Fibroblast of lung (primary cell): ENCODE results near the gene ALDH1A2. TPM values are rescaled to one million over a fixed set of nuclear protein-coding genes. Genes with fewer than 3 reads are reported as not detected.
"Not testable (repeated sequence)": the region's sequence is repeated elsewhere in the genome, so short reads cannot be mapped to it uniquely, and the experiment has no call there.

Source experiments
- DNase-seq, 2 donors: peaks; one replicate each; pipeline versions ENCODE4 v3.0.0 to v3.0.0-alpha.2; 2010; ENCODE audit warnings: low read depth in 2 of 2
- H2AFZ ChIP-seq: 2 replicates; pipeline ENCODE4 v1.5.1; 2012; ENCODE audit warnings: low read length, control low read depth, inconsistent platforms
- H3K27ac ChIP-seq: 2 replicates; pipeline ENCODE4 v1.5.1; 2011; ENCODE audit warnings: low read length, control low read depth; ENCODE audit not compliant: insufficient read depth
- H3K27me3 ChIP-seq: 2 replicates; pipeline ENCODE4 v1.5.1; 2011; ENCODE audit warnings: mild to moderate bottlenecking, low read length; ENCODE audit not compliant: control insufficient read depth, insufficient read depth
- H3K36me3 ChIP-seq: 2 replicates; pipeline ENCODE4 v1.5.1; 2011; ENCODE audit warnings: low read length; ENCODE audit not compliant: control insufficient read depth, insufficient read depth
- H3K4me1 ChIP-seq: 2 replicates; pipeline ENCODE4 v1.5.1; 2011; ENCODE audit warnings: low read length; ENCODE audit not compliant: control insufficient read depth, insufficient read depth; ENCODE audit errors: extremely low read depth
- H3K4me2 ChIP-seq: 2 replicates; pipeline ENCODE4 v1.5.1; 2011; ENCODE audit warnings: low read length, control low read depth; ENCODE audit not compliant: insufficient read depth; ENCODE audit errors: extremely low read depth
- H3K4me3 ChIP-seq, 4 experiments: fragments of 200-600 bp in 1 of 4; sonication (generic) in 1 of 4; replicated peaks in 1 of 4; 2 replicates each; pipeline ENCODE4 v1.5.1; 2011 to 2016; ENCODE audit warnings: low read length in 4 of 4, low read depth in 3 of 4, mild to moderate bottlenecking in 3 of 4, control low read depth in 2 of 4, inconsistent platforms in 1 of 4, mixed read lengths in 1 of 4; ENCODE audit not compliant: insufficient read depth in 1 of 4; ENCODE audit errors: control extremely low read depth in 1 of 4
- H3K79me2 ChIP-seq: 2 replicates; pipeline ENCODE4 v1.5.1; 2012; ENCODE audit warnings: mild to moderate bottlenecking, low read length, inconsistent platforms; ENCODE audit not compliant: control insufficient read depth, insufficient read depth
- H3K9ac ChIP-seq: 2 replicates; pipeline ENCODE4 v1.5.1; 2011; ENCODE audit warnings: mild to moderate bottlenecking, low read length, control low read depth; ENCODE audit not compliant: insufficient read depth
- H3K9me3 ChIP-seq: 2 replicates; pipeline ENCODE4 v1.5.1; 2012; ENCODE audit warnings: low read depth, low read length; ENCODE audit not compliant: control insufficient read depth, insufficient read depth
- H4K20me1 ChIP-seq: 2 replicates; pipeline ENCODE4 v1.5.1; 2011; ENCODE audit warnings: low read length; ENCODE audit not compliant: control insufficient read depth, insufficient read depth; ENCODE audit errors: extremely low read depth
- EZH2 ChIP-seq: IDR thresholded peaks from 2 replicates; pipeline ENCODE4 v1.5.1; 2012; ENCODE audit warnings: low read length, control low read depth, mild to moderate bottlenecking; ENCODE audit errors: missing control alignments
- polyA minus RNA-seq: library from RNA; depleted of rRNA, polyadenylated mRNA; stranded (reverse); fragments of >200 nt; gene quantifications from 2 replicates; pipeline ENCODE4 v1.2.3, GENCODE V29; 2011; ENCODE audit warnings: low replicate concordance
- polyA plus RNA-seq, 2 donors: library from polyadenylated mRNA; depleted of rRNA in 1 of 2; stranded (reverse) in 1 of 2; unstranded in 1 of 2; fragments of >200 nt; gene quantifications; 2 replicates each; pipeline ENCODE4 v1.2.1, GENCODE V29; 2011 to 2012; ENCODE audit warnings: missing spikeins in 1 of 2
- total RNA-seq: library from RNA; depleted of rRNA; stranded (reverse); fragments of >200 nt; gene quantifications from 2 replicates; pipeline ENCODE4 v1.2.1, GENCODE V29; 2014
- TF ChIP-seq, protein P1 (sequence below), 2 donors: IDR thresholded peaks in 1 of 2; conservative IDR thresholded peaks in 1 of 2; 1 replicate in 1 of 2; 2 replicates in 1 of 2; pipeline ENCODE4 v1.5.1; 2011 to 2012; ENCODE audit warnings: low read length in 2 of 2, control low read depth in 1 of 2, inconsistent platforms in 1 of 2, low read depth in 1 of 2, mild to moderate bottlenecking in 1 of 2

The ALDH1A2 gene
- 2.3 and 7.7 TPM in 2 replicates for total RNA-seq
- 1.1 and 1.8 TPM in 2 replicates for polyA plus RNA-seq
- 1.3 and 1.5 TPM in 2 replicates for polyA plus RNA-seq (2012)
- 1.3 TPM in 1 of 2 replicates, not detected in the other for polyA minus RNA-seq

DNA sequence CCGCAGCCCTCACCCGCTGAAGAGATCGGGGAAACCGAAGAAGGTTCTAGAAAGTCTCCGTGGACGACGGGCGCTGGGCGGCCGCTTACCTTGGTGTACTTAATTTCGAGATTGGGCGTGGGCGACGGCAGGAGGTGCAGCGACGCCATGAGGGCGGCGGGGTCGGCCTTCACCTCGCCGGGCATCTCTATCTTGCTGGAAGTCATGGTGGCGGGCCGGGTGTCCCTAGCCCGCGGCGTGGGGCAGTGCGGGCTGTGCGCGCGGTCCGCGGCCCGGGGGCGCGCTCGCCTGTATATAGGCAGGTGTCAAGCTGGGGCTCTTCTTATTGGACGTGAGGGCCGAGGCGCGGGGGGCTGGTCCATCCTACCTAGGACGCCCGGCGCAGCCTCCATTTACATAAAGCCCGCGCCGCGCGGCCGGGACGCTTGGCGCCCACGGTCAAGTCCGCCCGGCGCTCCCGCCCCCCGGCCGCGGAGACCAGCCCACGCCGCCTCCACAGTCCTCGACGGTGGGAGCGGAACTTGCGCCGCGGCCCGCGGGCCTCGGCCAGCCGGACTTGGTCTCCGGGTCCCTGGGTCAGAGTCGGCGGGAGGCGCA is at the start of gene ALDH1A2:
Gene ALDH1A2 (minus strand): TSS at position 267 of the 597 bp plus-strand sequence. CDS start 61 bp downstream, at position 206.
- no peaks in the 10 kb centered on the region for H3K9me3 ChIP-seq
- DNase-seq, result no peak
- TF ChIP-seq, protein P1, sequence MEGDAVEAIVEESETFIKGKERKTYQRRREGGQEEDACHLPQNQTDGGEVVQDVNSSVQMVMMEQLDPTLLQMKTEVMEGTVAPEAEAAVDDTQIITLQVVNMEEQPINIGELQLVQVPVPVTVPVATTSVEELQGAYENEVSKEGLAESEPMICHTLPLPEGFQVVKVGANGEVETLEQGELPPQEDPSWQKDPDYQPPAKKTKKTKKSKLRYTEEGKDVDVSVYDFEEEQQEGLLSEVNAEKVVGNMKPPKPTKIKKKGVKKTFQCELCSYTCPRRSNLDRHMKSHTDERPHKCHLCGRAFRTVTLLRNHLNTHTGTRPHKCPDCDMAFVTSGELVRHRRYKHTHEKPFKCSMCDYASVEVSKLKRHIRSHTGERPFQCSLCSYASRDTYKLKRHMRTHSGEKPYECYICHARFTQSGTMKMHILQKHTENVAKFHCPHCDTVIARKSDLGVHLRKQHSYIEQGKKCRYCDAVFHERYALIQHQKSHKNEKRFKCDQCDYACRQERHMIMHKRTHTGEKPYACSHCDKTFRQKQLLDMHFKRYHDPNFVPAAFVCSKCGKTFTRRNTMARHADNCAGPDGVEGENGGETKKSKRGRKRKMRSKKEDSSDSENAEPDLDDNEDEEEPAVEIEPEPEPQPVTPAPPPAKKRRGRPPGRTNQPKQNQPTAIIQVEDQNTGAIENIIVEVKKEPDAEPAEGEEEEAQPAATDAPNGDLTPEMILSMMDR (conservative IDR thresholded peaks at IDR 0.05 in 1 of 2, IDR thresholded peaks at IDR 0.05 in 1 of 2; ENCODE audit: low read depth in 1 of 2, low read length in 2 of 2), result no peak
- peak; percentile 13 for TF ChIP-seq EZH2
- no peaks in the 10 kb centered on the region for H3K4me1 ChIP-seq
- H4K20me1 ChIP-seq, result no peaks in the 10 kb centered on the region
- peak within 1 kb of the TSS; percentile 46 for H2AFZ ChIP-seq
- peak within 1 kb of the TSS in 3 of 4 experiments; percentile 14 to 40 (median 38) for H3K4me3 ChIP-seq
- peak within 1 kb of the TSS; percentile 32 for H3K4me2 ChIP-seq
- no peaks in the 10 kb centered on the region for H3K36me3 ChIP-seq
- H3K27me3 ChIP-seq, result peaks cover 43% of the 10 kb centered on the region
- no peak within 1 kb of the TSS for H3K9ac ChIP-seq
- H3K79me2 ChIP-seq, result no peaks in the 10 kb centered on the region
- H3K27ac ChIP-seq, result no peak within 1 kb of the TSS

- H4K20me1 ChIP-seq, result no peaks in the 10 kb centered on the region
- no peak for DNase-seq
- no peaks in the 10 kb centered on the region for H3K27me3 ChIP-seq
- no peak overlapping the region for H3K4me2 ChIP-seq
- no peak overlapping the region for H3K27ac ChIP-seq
- H3K36me3 ChIP-seq, result no peaks in the 10 kb centered on the region
- TF ChIP-seq EZH2, result no peak
- TF ChIP-seq, protein P1 (conservative IDR thresholded peaks at IDR 0.05 in 1 of 2, IDR thresholded peaks at IDR 0.05 in 1 of 2; ENCODE audit: low read depth in 1 of 2, low read length in 2 of 2), result no peak
- H3K9me3 ChIP-seq, result no peaks in the 10 kb centered on the region
- H3K79me2 ChIP-seq, result no peaks in the 10 kb centered on the region
- no peaks in the 10 kb centered on the region for H3K4me1 ChIP-seq
- no peak overlapping the region for H3K9ac ChIP-seq
- H2AFZ ChIP-seq, result no peak overlapping the region
- H3K4me3 ChIP-seq, result no peak overlapping the region
These were observed 49.3 kb upstream of the ALDH1A2 start for GRCh38 chr15:58114812-58115211.

- DNase-seq, result no peak
- H2AFZ ChIP-seq, result no peak overlapping the region
- H3K4me1 ChIP-seq, result no peaks in the 10 kb centered on the region
- TF ChIP-seq, protein P1 (conservative IDR thresholded peaks at IDR 0.05 in 1 of 2, IDR thresholded peaks at IDR 0.05 in 1 of 2; ENCODE audit: low read depth in 1 of 2, low read length in 2 of 2), result no peak
- TF ChIP-seq EZH2, result no peak
- no peak overlapping the region for H3K4me2 ChIP-seq
- no peak overlapping the region for H3K27ac ChIP-seq
- H3K79me2 ChIP-seq, result no peaks in the 10 kb centered on the region
- no peaks in the 10 kb centered on the region for H3K9me3 ChIP-seq
- no peak overlapping the region for H3K4me3 ChIP-seq
- no peaks in the 10 kb centered on the region for H3K27me3 ChIP-seq
- H4K20me1 ChIP-seq, result no peaks in the 10 kb centered on the region
- no peaks in the 10 kb centered on the region for H3K36me3 ChIP-seq
- no peak overlapping the region for H3K9ac ChIP-seq
These were observed 48.9 kb upstream of the ALDH1A2 start for GRCh38 chr15:58114388-58114787.

GRCh38 chr15:58113358-58113757 is 47.8 kb upstream of the ALDH1A2 start:
- not testable (repeated sequence) for H3K4me2 ChIP-seq, H2AFZ ChIP-seq, H4K20me1 ChIP-seq, H3K9me3 ChIP-seq, H3K27ac ChIP-seq, H3K4me1 ChIP-seq, H3K4me3 ChIP-seq, H3K27me3 ChIP-seq, H3K36me3 ChIP-seq, DNase-seq, H3K79me2 ChIP-seq, H3K9ac ChIP-seq
